NK-92 treated with Interleukin-12 subunit alpha and Interleukin-12 subunit beta, amount 100 ng/mL, for 24 hours (cell line): ENCODE measurements around the gene NCDN.

Experiments
- DNase-seq: peaks from one replicate; lab custom pipeline; 2025; lab: John Stamatoyannopoulos, UW

The NCDN gene

DNA sequence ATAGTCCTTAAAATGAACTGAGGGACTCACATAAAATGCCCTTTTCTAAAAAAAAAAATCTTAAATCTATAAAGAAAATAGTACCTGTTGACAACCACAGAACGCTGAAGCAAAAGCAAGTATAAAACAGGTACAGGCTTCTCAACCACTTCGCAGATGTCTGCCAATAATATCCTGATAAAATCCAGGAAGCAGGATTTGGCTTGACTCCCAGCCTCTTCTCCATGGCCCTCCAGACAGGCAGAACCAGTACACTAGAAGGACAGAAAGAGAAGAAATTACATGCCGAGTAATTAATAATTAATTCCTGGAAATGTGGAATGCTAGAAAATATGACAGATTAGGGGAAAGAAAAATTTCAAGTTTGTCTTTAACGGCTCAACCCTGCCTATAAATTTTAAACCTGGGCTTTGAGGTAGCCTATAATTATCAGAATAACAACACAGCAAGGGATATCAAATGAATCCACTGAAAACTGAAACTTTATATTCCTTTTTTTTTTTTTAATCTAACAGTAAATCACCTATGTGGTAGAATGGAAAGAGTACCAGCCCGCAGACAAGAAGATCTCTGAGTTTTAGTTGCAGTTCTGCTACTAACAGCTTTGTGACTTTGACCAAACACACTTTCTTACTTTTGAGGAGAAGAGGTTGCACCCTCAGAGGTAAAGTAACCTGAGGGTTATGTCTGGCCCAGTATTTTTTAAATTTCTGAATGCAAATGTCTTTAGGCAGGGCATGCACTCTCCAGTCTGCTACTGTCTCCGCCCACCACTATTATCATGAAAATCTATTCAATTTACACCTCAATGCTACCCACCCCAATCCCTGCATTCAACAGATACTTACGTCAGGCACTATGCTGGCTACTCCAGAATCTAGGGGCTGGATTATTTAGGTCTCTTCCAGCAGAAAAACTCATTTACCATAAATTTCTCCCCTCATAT lies 3.1 kb upstream of the NCDN start:
- DNase-seq, result no peak

DNA sequence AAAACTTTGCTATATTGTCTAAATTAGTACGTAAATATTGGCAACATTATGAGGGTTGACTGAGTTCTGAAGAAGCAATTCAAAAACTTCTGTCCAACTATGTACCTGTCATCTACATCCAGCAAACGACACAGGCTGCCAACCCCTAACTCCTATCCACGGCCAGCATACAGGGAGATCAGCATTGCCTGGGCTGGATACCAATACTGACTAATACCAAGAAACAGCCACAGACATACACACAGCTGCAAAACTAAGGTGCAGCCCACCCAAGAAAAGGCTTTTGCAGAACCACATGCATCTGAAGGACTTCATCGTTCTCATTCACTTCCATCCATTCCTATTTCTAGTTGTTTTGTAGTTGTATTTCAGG lies 2.4 kb upstream of the NCDN start:
- DNase-seq, result no peak

DNA sequence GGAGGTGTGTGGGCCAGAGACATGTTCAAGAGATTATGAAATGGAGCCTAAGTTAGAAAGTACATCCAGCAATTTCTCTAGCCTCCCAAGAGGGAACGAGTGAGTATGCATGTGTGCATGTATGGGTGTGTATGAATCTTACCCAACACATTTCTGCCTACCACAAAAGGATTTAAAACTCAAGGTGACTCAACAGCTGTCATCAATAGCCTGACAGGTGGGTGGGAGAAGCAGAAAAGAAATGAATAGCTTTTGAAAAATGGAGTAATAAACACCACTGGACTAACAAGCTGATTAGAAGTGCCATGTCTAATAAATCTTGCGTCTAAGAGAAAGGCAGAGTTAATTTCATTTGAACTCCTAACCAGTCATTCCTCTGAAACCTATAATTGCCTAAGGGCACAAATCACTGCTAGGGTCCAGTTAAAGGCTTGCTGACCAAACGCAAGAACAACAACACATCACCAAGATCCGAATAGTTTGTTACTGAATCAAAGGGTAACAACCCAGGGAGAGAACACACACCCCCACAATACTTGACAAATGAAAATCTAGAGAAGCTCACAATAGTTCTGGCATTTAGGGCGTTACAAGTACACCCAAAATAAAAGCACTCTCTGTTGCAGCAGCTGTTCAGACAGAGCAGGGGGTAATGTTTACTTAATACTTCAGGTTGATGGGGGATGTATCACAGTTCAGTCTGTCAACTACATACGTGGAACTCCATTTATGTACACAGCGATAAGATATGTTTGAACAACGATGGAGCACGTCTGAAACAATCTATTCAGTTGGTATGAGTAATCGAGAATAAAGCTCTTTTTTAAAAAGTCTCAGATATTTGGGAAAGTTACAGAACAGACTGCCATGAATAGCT lies 1.8 kb upstream of the NCDN start:
- no peak for DNase-seq

DNA sequence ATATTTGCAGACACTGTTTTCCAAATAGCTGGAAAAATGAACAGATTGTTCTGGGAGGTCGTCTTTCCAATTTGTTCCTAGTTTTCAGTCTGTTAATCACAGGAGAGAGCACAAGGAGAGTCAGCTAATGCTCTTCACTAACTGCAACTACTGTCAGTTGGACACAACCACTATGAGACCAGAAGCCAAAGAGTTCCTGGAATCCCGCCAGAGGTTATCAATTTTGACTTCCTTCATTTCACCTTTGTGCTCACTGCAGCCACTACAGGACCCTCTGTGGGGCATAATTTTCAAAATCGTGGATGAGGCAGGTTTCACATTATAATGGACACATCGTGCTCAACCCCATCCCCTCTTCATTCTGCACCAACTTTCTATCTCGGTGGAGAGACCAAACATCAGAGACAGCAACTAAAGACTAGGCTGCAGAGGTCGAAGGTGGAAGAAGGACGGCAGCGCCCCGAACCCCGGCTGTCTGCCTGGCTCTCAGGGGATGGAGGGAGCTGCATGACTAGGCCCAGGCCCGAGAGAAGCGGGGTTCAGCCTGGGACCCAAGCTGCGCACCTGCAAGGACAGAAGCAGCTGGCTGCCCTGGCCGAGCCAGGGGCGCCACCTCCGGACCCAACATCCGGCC lies 998 bp upstream of the NCDN start:
- no peak for DNase-seq

DNA sequence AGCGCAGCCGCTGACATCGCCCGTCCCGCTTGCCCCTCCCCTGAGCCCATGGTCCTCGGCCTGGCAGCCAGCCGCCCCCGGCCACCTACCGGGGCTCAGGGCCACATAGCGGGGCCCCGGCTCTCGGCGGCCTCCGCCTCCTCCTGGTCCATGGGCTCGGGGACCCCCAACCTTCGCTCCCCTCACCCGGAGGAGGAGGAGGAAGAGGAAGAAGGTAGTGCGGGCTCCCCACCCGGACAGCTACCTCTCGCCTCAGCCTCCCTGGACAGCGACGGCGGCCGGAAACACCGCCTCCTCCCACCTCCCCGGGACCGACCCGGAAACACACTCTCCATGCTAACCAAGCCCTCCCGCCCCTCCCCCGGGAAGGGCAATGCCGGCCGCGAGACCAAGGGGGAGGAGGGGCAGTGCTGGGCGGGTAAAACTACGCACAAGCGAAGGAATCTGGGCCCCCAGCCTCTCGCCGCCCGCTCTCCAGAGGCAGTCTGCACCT lies 435 bp upstream of the NCDN start, which contains the start of gene KIAA0319L:
KIAA0319L (minus strand) TSS at position 286 of the 493 bp plus-strand sequence. CDS start 2,912 bp downstream, outside the sequence.
- DNase-seq, result peak; percentile 91

DNA sequence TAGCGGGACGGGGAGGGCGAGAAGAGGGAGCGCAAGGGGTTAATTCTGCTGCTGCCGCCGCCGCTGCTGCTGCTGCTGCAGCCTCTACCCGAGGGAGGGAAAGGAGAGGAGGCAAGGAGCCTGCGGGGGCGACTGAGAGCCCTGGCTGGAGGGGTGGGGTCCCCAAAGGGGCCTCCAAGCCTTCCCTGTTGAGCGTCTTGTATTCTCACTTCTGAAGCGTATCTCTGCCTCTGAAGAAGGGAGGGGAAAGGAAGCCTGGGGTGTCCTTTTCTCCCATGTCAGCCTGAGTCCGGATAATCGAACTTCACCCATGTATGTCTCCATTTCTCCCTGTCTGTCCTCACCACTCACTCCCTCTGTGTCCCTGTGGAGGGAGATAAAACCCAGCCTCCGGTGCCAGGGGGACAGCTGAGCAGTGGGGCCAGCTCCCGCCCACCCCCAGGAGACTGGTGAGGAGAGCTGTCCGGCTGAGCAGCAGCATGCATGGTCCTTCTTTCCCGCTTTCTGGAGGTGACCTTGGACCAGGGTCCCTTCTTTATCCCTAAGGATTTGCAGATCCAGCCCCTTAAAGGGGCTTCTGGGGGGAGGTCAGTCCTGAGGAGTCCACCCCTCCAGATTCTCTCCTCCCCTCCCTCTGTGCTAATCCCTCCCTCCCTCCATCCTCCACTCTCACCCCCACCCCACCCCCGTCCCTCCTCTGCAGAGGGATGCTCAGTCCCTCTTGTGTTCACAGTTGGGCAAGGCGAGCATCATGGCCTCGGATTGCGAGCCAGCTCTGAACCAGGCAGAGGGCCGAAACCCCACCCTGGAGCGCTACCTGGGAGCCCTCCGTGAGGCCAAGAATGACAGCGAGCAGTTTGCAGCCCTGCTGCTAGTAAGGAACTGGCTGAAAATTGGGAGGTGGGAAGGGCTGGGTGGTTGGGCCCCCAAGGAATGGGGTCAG lies 1.0 kb downstream of the NCDN start:
- DNase-seq, result no peak

DNA sequence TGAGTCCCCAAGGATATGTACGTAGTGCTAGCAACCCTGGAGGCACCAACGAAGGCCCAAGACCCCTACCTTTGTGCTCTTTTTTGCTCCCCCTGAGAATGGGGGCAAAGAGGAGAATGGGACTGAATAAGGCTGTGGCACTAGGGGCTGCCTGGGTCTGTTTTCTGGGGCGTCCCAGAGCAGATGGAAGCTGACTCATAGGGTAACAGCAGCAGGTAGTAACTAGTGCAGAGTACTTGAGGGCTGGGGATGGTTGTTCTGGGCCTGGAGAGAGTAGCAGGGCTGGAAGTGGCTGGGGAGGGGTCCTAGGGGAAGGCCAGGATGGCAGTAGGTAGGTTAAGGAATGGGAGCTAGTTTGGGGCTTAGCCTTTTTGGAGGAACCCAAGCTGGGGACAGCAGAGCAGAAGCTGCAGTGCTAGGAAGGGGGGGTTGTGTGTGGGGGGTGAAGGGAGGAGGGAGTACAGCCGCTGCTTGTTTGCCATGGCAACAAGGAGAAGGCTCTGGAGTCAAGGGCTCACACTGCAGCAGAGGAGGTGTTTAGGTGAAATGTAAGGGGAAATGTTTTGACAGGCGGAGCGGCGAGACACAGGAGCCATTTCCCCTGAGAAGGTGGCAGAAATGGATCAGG lies 1.8 kb downstream of the NCDN start:
- DNase-seq, result no peak

DNA sequence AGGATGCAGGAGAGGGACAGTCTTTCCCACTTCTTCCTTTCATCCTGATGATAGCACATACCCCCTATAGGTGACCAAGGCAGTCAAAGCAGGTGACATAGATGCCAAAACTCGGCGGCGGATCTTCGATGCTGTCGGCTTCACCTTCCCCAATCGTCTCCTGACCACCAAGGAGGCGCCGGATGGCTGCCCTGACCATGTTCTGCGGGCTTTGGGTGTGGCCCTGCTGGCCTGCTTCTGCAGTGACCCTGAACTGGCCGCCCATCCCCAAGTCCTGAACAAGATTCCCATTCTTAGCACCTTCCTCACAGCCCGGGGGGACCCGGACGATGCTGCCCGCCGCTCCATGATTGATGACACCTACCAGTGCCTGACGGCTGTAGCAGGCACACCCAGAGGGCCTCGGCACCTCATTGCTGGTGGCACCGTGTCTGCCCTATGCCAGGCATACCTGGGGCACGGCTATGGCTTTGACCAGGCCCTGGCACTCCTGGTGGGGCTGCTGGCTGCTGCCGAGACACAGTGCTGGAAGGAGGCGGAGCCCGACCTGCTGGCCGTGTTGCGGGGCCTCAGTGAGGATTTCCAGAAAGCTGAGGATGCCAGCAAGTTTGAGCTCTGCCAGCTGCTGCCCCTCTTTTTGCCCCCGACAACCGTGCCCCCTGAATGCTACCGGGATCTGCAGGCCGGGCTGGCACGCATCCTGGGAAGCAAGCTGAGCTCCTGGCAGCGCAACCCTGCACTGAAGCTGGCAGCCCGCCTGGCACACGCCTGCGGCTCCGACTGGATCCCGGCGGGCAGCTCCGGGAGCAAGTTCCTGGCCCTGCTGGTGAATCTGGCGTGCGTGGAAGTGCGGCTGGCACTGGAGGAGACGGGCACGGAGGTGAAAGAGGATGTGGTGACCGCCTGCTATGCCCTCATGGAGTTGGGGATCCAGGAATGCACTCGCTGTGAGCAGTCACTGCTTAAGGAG lies 2.9 kb downstream of the NCDN start:
- DNase-seq, result no peak

DNA sequence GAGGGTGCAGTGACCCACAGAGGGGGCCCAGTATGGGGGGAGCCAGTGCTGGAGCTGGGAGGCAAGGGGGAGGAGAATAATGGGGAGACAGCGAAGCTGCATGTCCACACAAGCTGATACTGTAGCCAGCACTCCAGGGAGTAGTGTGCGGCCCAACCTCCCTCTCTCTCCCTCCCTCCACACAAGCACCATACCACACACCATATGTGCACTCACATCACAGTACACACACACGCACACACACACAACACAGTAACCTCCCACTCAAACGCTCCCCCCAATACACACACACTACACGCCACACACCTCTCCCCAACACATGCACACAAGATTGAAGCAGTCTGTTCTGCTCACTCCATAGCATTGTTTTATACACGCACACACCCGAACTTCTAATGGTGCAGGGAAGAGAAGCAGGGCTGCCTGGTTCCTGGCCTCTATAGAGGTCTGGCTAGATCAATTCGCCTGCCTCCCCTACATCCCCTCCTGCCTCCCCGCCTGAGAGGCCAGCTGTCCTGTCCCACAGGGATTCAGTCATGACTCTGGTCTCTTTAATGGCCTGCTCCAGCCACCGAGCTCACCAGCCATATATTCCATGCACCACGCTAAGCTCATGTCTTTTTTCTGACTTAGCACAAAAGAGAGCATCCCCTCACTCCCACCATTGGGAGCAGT lies 3.8 kb downstream of the NCDN start:
- no peak for DNase-seq

DNA sequence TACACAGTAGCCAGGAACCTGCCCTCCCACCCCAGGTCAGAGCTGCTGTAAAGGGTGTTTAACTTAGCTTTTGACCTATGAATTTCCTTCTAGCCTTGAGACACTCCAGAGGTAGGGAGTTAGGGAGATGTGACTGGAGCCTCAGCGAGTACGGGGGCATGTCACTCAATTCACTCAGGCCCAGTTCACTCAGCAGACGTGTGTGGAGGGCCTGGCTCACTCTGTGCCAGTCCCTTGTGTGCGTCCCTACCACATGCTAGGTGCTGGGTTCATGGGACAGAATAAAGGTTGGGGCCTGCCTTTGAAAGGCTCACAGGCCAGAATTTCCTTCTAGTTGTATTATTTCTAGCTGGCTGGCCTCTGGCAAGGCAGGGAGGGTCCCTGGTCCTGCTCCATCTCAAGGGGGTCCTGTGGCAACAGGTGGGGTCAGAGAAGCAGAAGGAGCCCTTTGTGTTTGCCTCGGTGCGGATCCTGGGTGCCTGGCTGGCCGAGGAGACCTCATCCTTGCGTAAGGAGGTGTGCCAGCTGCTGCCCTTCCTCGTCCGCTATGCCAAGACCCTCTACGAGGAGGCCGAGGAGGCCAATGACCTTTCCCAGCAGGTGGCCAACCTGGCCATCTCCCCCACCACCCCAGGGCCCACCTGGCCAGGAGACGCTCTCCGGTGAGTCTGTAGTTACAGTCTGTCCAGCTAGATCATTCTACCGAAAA lies 4.5 kb downstream of the NCDN start:
- no peak for DNase-seq

DNA sequence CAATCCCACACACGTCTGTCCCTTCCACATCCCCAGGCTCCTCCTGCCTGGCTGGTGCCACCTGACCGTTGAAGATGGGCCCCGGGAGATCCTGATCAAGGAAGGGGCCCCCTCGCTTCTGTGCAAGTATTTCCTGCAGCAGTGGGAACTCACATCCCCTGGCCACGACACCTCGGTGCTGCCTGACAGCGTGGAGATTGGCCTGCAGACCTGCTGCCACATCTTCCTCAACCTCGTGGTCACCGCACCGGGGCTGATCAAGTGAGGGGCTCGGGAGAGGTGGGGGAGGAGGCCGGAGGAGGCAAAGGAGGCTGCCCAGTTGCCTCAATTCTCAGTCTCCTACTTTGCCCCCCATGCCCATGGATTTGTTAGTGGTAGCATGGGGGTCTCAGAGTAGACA lies 5.6 kb downstream of the NCDN start:
- no peak for DNase-seq

DNA sequence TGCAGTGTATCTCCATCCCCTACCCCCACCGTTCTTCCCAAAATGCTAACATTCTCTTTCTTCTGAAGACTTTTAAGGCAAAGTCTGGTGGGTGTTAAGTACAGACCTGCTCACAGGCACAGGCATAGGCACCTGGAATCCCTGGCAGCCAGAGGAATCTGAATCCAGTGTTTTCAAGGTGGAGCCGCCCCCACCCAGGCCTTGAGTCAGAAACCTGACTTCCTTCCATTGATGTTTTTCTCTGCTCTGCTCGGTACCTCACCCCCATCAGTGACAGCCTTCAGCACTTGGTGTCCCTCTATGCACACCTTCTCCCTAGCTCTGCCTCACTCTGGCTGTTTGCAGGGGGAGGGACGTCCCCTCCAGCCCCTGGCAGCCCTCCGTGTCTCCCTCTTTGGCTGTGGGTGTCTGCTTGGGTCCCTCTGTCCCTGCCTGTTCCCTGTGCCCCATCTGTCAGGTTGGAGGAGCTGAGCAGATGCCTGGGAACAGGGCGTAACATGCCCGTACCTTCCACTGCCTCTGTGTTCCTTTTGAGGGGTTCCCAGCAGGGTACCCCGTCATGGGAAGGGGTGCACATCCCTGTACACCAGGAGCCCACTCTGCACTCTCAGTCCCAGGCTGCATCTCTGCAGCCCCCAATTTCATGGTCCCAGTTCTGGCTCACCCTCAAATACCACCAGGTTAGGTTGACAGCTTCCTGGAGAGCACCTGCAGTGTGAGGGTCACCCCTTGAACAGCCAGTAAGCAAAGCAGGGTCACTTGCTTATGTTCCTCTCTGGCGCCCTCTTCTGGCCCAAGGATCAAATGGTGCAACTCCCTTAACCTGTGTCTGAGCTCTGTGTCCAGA lies 6.7 kb downstream of the NCDN start:
- DNase-seq, result peak; percentile 68

DNA sequence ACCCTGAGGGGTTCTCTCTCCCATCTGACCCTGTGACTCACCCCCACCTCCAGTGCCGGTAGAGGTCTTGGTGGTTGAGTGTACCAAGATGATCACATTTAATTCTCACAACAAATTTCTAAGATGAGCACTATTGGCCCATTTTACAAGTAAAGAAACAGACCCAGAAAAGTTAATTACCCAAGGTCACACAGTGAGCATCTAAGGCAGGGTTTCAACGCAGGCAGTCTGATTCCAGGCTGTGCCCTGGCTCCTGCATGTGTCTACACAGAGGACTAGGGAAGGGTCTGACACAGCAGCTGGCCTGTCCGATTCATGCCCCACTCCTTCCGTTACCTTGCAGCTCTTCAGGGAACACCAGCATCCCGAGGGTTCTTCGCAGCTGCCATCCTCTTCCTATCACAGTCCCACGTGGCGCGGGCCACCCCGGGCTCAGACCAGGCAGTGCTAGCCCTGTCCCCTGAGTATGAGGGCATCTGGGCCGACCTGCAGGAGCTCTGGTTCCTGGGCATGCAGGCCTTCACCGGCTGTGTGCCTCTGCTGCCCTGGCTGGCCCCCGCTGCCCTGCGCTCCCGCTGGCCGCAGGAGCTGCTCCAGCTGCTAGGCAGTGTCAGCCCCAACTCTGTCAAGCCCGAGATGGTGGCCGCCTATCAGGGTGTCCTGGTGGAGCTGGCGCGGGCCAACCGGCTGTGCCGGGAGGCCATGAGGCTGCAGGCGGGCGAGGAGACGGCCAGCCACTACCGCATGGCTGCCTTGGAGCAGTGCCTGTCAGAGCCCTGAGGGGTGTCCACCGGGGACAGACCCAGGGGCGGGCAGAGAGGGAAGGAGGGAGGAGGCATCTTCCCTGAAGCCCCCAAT lies 7.5 kb downstream of the NCDN start:
- no peak for DNase-seq

DNA sequence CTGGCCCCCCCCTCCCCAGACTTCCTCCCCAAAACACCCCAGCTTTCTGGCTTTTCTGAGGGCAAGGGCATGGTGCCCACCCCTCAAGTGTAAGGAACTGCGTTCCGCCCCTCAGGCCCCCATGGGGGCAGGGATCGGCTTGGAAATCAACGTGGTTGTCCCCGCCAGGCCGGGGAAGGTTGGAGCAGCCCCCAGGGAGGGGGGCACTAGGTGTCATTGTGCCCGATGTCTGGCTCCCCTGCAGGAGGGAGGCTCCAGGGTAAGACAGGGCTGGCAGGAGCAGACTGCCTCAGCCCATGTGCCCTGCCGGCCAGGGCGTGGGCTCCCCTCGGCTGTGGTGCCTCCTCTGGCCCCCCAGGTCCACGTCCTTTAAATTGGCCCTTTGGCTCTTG lies 8.1 kb downstream of the NCDN start:
- DNase-seq, result no peak

DNA sequence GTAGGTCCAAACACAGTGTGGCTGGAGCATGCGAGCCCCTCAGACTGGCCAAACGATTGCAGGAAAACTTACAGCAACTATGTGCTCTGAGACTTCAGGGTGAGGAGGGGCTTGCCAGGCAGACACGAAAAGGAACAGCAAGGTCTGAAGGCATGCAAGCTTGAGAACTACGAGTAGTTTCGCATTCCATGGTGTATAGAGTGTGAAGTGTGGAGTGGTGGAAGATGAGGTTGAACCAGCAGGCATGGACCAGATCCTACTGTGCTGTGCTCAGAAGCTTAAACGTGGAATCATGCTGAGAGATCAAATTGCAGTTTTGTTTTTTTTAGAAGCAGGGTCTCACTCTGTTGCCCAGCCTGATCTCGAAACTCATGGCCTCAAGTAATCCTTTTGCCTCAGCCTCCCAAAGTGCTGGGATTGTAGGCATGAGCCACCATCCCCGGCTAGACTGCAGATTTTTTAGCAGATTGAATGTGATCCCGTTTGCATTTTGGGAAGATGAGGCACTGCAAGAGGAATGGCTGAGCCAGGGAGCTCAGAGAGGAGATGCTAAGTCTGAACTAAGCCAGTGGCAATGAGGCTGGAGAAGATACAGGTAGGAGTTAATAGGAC lies 10.5 kb downstream of the NCDN start:
- DNase-seq, result no peak

DNA sequence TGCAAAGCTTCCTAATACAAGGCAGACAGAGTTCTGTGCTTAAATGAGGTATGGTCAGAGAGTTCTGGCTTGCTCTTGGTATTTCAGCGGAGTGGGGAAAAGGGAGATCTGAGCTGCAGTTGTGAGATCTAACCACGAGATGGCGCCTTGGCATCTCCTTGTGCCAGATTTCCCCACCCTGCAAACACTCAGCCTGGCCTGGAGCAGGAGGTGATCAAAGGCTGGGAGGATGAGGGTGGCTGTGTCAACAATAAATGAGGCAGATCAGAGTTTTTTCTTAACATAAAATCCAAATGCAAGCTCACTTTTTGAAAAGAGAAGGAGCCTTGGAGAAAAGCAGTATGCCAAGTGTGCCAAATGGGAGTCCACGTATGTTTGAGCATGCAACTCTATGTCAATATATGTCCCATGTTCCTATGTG lies 11.4 kb downstream of the NCDN start:
- DNase-seq, result peak; percentile 21
